HT-29 (cell line): ENCODE results near the gene OR4K5. TPM values are rescaled to one million over a fixed set of nuclear protein-coding genes. Genes with fewer than 3 reads are reported as not detected.
A peak's percentile ranks its signal among the peaks of the same experiment; 100 is the strongest.
"Not testable (repeated sequence)": the region's sequence is repeated elsewhere in the genome, so short reads cannot be mapped to it uniquely, and the experiment has no call there.

ENCODE experiments used
- DNase-seq: peaks from one replicate; pipeline ENCODE4 v3.0.0-alpha.2; 2015; ENCODE audit warnings: low spot score
- total RNA-seq: library from RNA; depleted of rRNA; stranded (reverse); fragments of >200 nt; shearing (Covaris generic); gene quantifications from 2 replicates; pipeline ENCODE4 v1.2.3, GENCODE V29; 2014; rRNA removed

The OR4K5 gene
- total RNA-seq = not detected in 2 replicates

GRCh38 chr14:19920021-19920657 lies at the start of gene OR4K5:
Gene OR4K5, plus strand, starts transcription at chr14:19920607. Its CDS starts 0 bp downstream, at chr14:19920607.
- no peak for DNase-seq

- DNase-seq = no peak
Measured at GRCh38 chr14:19873178-19873577, 47.2 kb upstream of the OR4K5 start.

GRCh38 chr14:19874842-19875241 lies 45.6 kb upstream of the OR4K5 start, which contains the start of gene OR4K2:
Gene OR4K2, plus strand, starts transcription at chr14:19875142. Its CDS starts 1,126 bp downstream, at chr14:19876268.
- DNase-seq = no peak

- DNase-seq = peak; percentile 18
Measured at GRCh38 chr14:19878029-19878642, 42.3 kb upstream of the OR4K5 start.

GRCh38 chr14:19895282-19895681 lies 25.1 kb upstream of the OR4K5 start:
- DNase-seq = no peak

- DNase-seq = no peak
Measured at GRCh38 chr14:19900999-19901398, 19.4 kb upstream of the OR4K5 start.

- DNase-seq = no peak
Measured at GRCh38 chr14:19902409-19902808, 18.0 kb upstream of the OR4K5 start.

GRCh38 chr14:19906665-19907064 lies 13.7 kb upstream of the OR4K5 start:
- DNase-seq = no peak

GRCh38 chr14:19911114-19911513 lies 9.3 kb upstream of the OR4K5 start:
- DNase-seq = no peak

GRCh38 chr14:19917243-19917642 lies 3.2 kb upstream of the OR4K5 start:
- DNase-seq = no peak

- DNase-seq = no peak
Measured at GRCh38 chr14:19917955-19918518, 2.4 kb upstream of the OR4K5 start.

GRCh38 chr14:19918553-19919264 lies 1.7 kb upstream of the OR4K5 start:
- no peak for DNase-seq

- DNase-seq = no peak
Measured at GRCh38 chr14:19930617-19931016, 10.2 kb downstream of the OR4K5 start, which contains the start of gene OR4K1. Gene OR4K1, plus strand, starts transcription at chr14:19930917. Its CDS starts 4,750 bp downstream, at chr14:19935667.

GRCh38 chr14:19941668-19942067 lies 21.3 kb downstream of the OR4K5 start:
- no peak for DNase-seq

- no peak for DNase-seq
Measured at GRCh38 chr14:19947413-19948090, 27.1 kb downstream of the OR4K5 start.

GRCh38 chr14:19949218-19949617 lies 28.8 kb downstream of the OR4K5 start:
- no peak for DNase-seq

GRCh38 chr14:19969735-19970134 lies 49.3 kb downstream of the OR4K5 start:
- DNase-seq = not testable (repeated sequence)
